Smooth muscle cell of bladder (primary cell): ENCODE measurements around the gene LYPD6B. TPM values are rescaled to one million over a fixed set of nuclear protein-coding genes. Genes with fewer than 3 reads are reported as not detected.

ENCODE experiments used
- total RNA-seq: library from RNA; depleted of rRNA; stranded (reverse); fragments of >200 nt; gene quantifications from 2 replicates; pipeline ENCODE4 v1.2.3, GENCODE V29; 2014

Gene LYPD6B
- total RNA-seq = 0.18 and 2.0 TPM in 2 replicates

GRCh38 chr2:149038442-149039212 lies at the start of gene LYPD6B:
LYPD6B (plus strand) TSS chr2:149038699; CDS start chr2:149130949, 92,250 bp downstream.

Other genes starting within 250 kb of the LYPD6B start
- gene KIF5C, start 163.5 kb upstream of the LYPD6B start, total RNA-seq = under 0.01 and 0.09 TPM in 2 replicates